Spleen (tissue), 7 donors: ENCODE results near the gene PSMB2.

ENCODE experiments used
- CTCF ChIP-seq, 11 experiments: fragments of 200-600 bp in 7 of 11; fragments of 450-650 bp in 4 of 11; sonication (generic) in 4 of 11; IDR thresholded peaks in 8 of 11; conservative IDR thresholded peaks in 3 of 11; 1 replicate in 7 of 11; 2 replicates in 4 of 11; pipeline versions ENCODE4 v1.4.0 to v1.8.0; 2016 to 2021; ENCODE audit warnings: antibody characterized with exemption in 11 of 11, inconsistent platforms in 4 of 11, mild to moderate bottlenecking in 1 of 11
- POLR2A ChIP-seq, 3 donors: fragments of 450-650 bp; IDR thresholded peaks; one replicate each; pipeline ENCODE4 v1.5.1; 2017; ENCODE audit warnings: antibody characterized with exemption in 3 of 3, mild to moderate bottlenecking in 1 of 3
- donor health status: DM: no; HTN: no; CAD: no; lungs with moderate emphysema.
- donor health status: DM: no; HTN: no; CAD: no.
- donor health status: DM: no; HTN: no; CAD: no.

- TF ChIP-seq POLR2A (IDR thresholded peaks at IDR 0.05) (no peak), CTCF (IDR thresholded peaks at IDR 0.05 in 8 of 11, conservative IDR thresholded peaks at IDR 0.05 in 3 of 11) (no peak)
Observed at GRCh38 chr1:35595684-35596083, 45.6 kb downstream of the PSMB2 start.
